HEK293 (cell line): ENCODE measurements around the gene HEATR9.

ENCODE experiments used
- HOXC10 ChIP-seq: sonication (generic); formaldehyde crosslinking; IDR thresholded peaks from 2 replicates; pipeline ENCODE4 v1.8.1; 2023; ENCODE audit warnings: mild to moderate bottlenecking, missing genetic modification reagents
- HOXD13 ChIP-seq: sonication (generic); formaldehyde crosslinking; IDR thresholded peaks from 2 replicates; pipeline ENCODE4 v1.8.0; 2022; ENCODE audit warnings: missing genetic modification reagents, borderline replicate concordance
- KLF16 ChIP-seq: fragments of 450-650 bp; formaldehyde crosslinking; IDR thresholded peaks from 2 replicates; pipeline ENCODE4 v1.5.1; 2017; ENCODE audit warnings: missing biosample characterization, missing genetic modification characterization
- YY1 ChIP-seq: fragments of 450-650 bp; formaldehyde crosslinking; IDR thresholded peaks from 2 replicates; pipeline ENCODE4 v1.5.1; 2018; ENCODE audit warnings: missing biosample characterization, missing genetic modification characterization
- ZBTB1 ChIP-seq: fragments of 450-650 bp; formaldehyde crosslinking; IDR thresholded peaks from 2 replicates; pipeline ENCODE4 v1.5.1; 2016; ENCODE audit warnings: missing biosample characterization, missing genetic modification characterization
- ZFP3 ChIP-seq: fragments of 450-650 bp; formaldehyde crosslinking; IDR thresholded peaks from 2 replicates; pipeline ENCODE4 v1.5.1; 2016; ENCODE audit warnings: low read depth, missing biosample characterization, missing genetic modification characterization
- ZNF239 ChIP-seq: fragments of 450-650 bp; formaldehyde crosslinking; IDR thresholded peaks from 2 replicates; pipeline ENCODE4 v1.5.1; 2016; ENCODE audit warnings: missing biosample characterization, missing genetic modification characterization
- ZNF274 ChIP-seq, 2 experiments: fragments of 200-500 bp in 1 of 2; fragments of 450-650 bp in 1 of 2; sonication (Bioruptor generic) in 1 of 2; formaldehyde crosslinking in 1 of 2; IDR thresholded peaks; 2 replicates each; pipeline versions ENCODE4 v1.5.1 to v1.6.1; 2014 to 2016; ENCODE audit warnings: borderline replicate concordance in 1 of 2, inconsistent platforms in 1 of 2, low read length in 1 of 2, missing biosample characterization in 1 of 2, missing genetic modification characterization in 1 of 2
- ZNF561 ChIP-seq: fragments of 450-650 bp; IDR thresholded peaks from 2 replicates; pipeline ENCODE4 v1.5.1; 2018; ENCODE audit warnings: missing biosample characterization, missing genetic modification characterization, borderline replicate concordance
- ZNF76 ChIP-seq: fragments of 450-650 bp; formaldehyde crosslinking; IDR thresholded peaks from 2 replicates; pipeline ENCODE4; 2016; ENCODE audit warnings: low read depth, missing biosample characterization, missing genetic modification characterization, borderline replicate concordance
- ZNF776 ChIP-seq: fragments of 450-650 bp; formaldehyde crosslinking; IDR thresholded peaks from 2 replicates; pipeline ENCODE4 v1.5.0; 2017; ENCODE audit warnings: missing biosample characterization, missing genetic modification characterization, borderline replicate concordance
- TF ChIP-seq, protein P1 (sequence below): fragments of 450-650 bp; formaldehyde crosslinking; IDR thresholded peaks from 2 replicates; pipeline ENCODE4 v1.5.1; 2016; ENCODE audit warnings: missing biosample characterization, missing genetic modification characterization
- TF ChIP-seq, protein P2 (sequence below): fragments of 450-650 bp; formaldehyde crosslinking; IDR thresholded peaks from 2 replicates; pipeline ENCODE4 v1.5.1; 2016; ENCODE audit warnings: missing biosample characterization, missing genetic modification characterization
- TF ChIP-seq, protein P3 (sequence below): fragments of 450-650 bp; formaldehyde crosslinking; IDR thresholded peaks from 2 replicates; pipeline ENCODE4 v1.5.1; 2017; ENCODE audit warnings: missing biosample characterization, missing genetic modification characterization

DNA sequence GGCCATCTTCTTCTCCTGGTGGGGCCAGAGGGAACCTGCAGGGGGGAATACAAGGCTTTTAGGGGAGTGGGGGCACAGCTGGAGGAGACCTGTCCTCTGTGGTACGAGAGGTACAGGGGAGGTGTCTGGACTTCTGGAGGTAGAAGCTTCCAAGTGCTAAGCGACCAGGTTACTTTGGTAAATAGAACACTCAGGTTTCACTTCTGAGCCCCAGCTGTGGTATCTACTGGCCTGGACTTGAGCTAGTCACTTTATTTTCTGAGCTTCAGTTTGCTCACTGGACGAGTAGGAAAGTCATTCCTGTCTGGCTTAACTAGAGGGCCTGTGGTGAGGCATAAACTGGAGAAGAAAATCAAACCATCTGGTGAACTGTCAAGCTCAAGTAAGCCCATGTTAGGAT is at the start of gene HEATR9:
- TF ChIP-seq, protein P1, sequence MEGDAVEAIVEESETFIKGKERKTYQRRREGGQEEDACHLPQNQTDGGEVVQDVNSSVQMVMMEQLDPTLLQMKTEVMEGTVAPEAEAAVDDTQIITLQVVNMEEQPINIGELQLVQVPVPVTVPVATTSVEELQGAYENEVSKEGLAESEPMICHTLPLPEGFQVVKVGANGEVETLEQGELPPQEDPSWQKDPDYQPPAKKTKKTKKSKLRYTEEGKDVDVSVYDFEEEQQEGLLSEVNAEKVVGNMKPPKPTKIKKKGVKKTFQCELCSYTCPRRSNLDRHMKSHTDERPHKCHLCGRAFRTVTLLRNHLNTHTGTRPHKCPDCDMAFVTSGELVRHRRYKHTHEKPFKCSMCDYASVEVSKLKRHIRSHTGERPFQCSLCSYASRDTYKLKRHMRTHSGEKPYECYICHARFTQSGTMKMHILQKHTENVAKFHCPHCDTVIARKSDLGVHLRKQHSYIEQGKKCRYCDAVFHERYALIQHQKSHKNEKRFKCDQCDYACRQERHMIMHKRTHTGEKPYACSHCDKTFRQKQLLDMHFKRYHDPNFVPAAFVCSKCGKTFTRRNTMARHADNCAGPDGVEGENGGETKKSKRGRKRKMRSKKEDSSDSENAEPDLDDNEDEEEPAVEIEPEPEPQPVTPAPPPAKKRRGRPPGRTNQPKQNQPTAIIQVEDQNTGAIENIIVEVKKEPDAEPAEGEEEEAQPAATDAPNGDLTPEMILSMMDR (tag by site-specific recombination): no peak
- TF ChIP-seq ZFP3: no peak
- TF ChIP-seq HOXC10 (CRISPR knock-in tag): no peak
- no peak for TF ChIP-seq ZBTB1
- no peak for TF ChIP-seq ZNF776 (tag by site-specific recombination)
- TF ChIP-seq ZNF76 (tag by site-specific recombination): no peak
- no peak for TF ChIP-seq ZNF274 (IDR thresholded peaks at IDR 0.05; ENCODE audit: low read length)
- no peak for TF ChIP-seq ZNF274 (tag by site-specific recombination; IDR thresholded peaks at IDR 0.05; ENCODE audit: borderline replicate concordance)
- TF ChIP-seq ZNF239 (tag by site-specific recombination): no peak
- no peak for TF ChIP-seq ZNF561 (tag by site-specific recombination)
- no peak for TF ChIP-seq HOXD13 (CRISPR knock-in tag)
- TF ChIP-seq, protein P2, sequence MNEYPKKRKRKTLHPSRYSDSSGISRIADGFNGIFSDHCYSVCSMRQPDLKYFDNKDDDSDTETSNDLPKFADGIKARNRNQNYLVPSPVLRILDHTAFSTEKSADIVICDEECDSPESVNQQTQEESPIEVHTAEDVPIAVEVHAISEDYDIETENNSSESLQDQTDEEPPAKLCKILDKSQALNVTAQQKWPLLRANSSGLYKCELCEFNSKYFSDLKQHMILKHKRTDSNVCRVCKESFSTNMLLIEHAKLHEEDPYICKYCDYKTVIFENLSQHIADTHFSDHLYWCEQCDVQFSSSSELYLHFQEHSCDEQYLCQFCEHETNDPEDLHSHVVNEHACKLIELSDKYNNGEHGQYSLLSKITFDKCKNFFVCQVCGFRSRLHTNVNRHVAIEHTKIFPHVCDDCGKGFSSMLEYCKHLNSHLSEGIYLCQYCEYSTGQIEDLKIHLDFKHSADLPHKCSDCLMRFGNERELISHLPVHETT (tag by site-specific recombination): no peak
- TF ChIP-seq YY1 (tag by site-specific recombination): no peak
- no peak for TF ChIP-seq KLF16 (tag by site-specific recombination)
- TF ChIP-seq, protein P3, sequence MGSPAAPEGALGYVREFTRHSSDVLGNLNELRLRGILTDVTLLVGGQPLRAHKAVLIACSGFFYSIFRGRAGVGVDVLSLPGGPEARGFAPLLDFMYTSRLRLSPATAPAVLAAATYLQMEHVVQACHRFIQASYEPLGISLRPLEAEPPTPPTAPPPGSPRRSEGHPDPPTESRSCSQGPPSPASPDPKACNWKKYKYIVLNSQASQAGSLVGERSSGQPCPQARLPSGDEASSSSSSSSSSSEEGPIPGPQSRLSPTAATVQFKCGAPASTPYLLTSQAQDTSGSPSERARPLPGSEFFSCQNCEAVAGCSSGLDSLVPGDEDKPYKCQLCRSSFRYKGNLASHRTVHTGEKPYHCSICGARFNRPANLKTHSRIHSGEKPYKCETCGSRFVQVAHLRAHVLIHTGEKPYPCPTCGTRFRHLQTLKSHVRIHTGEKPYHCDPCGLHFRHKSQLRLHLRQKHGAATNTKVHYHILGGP (tag by site-specific recombination): no peak
